Measurements from ENCODE around the gene KRTAP22-2. TPM values are rescaled to one million over a fixed set of nuclear protein-coding genes. Genes with fewer than 3 reads are reported as not detected.

KRTAP22-2 gene
- total RNA-seq, 4 donors from 2014 or later: not detected

GRCh38 chr21:30561264-30561895, 28.8 kb downstream of the KRTAP22-2 start, which contains the start of gene KRTAP19-7:
TSS of gene KRTAP19-7 (minus strand) at chr21:30561314. CDS start at chr21:30561289, 25 bp downstream.
- Histone ChIP-seq H3K9me3 (no peaks in the 10 kb centered on the region), H3K4me1 (no peaks in the 10 kb centered on the region), H3K36me3 (no peaks in the 10 kb centered on the region), H3K4me3 (no peak within 1 kb of the TSS), H3K27me3 (no peaks in the 10 kb centered on the region), H3K27ac (no peak within 1 kb of the TSS)
- in situ Hi-C loops (cut with MboI; ENCODE audit: low pct_ligation_motif_present in 1 of 4, low pct_unique_long_range_greater_than_20kb in 1 of 4, low sequenced_read_pairs in 3 of 4) (no loop called here), intact Hi-C loops (cut with DNase I; ENCODE audit: low total_unique reads) (no loop called here)
- DNase-seq: no peak
- TF ChIP-seq CTCF (IDR thresholded peaks at IDR 0.05): no peak
- TF ChIP-seq POLR2A (IDR thresholded peaks at IDR 0.05): no peak
- no peak for TF ChIP-seq EP300 (IDR thresholded peaks at IDR 0.05; ENCODE audit: low read depth)
- TF ChIP-seq POLR2AphosphoS5 (IDR thresholded peaks at IDR 0.05): no peak
- 76% methylated on average over 2 of the region's 2 CpGs; no CpG with 5 or more reads in 1 of the 2 donors for WGBS, 2 donors (ENCODE audit: low coverage in 1 of 2)

- DNase-seq: no peak
- WGBS, 2 donors (ENCODE audit: low coverage in 1 of 2): 73 to 86% methylated on average over 2 of the region's 2 CpGs
- H3K27me3 ChIP-seq: no peaks in the 10 kb centered on the region
- H3K27ac ChIP-seq: no peak overlapping the region
- H3K4me1 ChIP-seq: no peaks in the 10 kb centered on the region
- no peaks in the 10 kb centered on the region for H3K36me3 ChIP-seq
- H3K4me3 ChIP-seq: no peak overlapping the region
- TF ChIP-seq POLR2A (IDR thresholded peaks at IDR 0.05): no peak
- no peak for TF ChIP-seq POLR2AphosphoS5 (IDR thresholded peaks at IDR 0.05)
- no peak for TF ChIP-seq CTCF (IDR thresholded peaks at IDR 0.05)
- no peak for TF ChIP-seq EP300 (IDR thresholded peaks at IDR 0.05; ENCODE audit: low read depth)
- intact Hi-C loops (cut with DNase I; ENCODE audit: low total_unique reads): no loop called here
- in situ Hi-C loops (cut with MboI; ENCODE audit: low pct_ligation_motif_present in 1 of 4, low pct_unique_long_range_greater_than_20kb in 1 of 4, low sequenced_read_pairs in 3 of 4): no loop called here
- H3K9me3 ChIP-seq: peaks cover 0 to 5% of the 10 kb centered on the region in 2 donors
These were observed 35.1 kb downstream of the KRTAP22-2 start for GRCh38 chr21:30555095-30555494.

- intact Hi-C loops (cut with DNase I; ENCODE audit: low total_unique reads) (no loop called here), in situ Hi-C loops (cut with MboI; ENCODE audit: low pct_ligation_motif_present in 1 of 4, low pct_unique_long_range_greater_than_20kb in 1 of 4, low sequenced_read_pairs in 3 of 4) (no loop called here)
- DNase-seq: no peak
- 33% methylated on average over 1 of the region's 1 CpG; no CpG with 5 or more reads in 1 of the 2 donors for WGBS, 2 donors (ENCODE audit: low coverage in 1 of 2)
- Histone ChIP-seq H3K4me3 (no peak overlapping the region), H3K9me3 (peaks cover 0 to 5% of the 10 kb centered on the region in 2 donors), H3K27ac (no peak overlapping the region), H3K4me1 (no peaks in the 10 kb centered on the region), H3K36me3 (no peaks in the 10 kb centered on the region), H3K27me3 (no peaks in the 10 kb centered on the region)
- TF ChIP-seq CTCF (IDR thresholded peaks at IDR 0.05) (no peak), POLR2A (IDR thresholded peaks at IDR 0.05) (no peak), POLR2AphosphoS5 (IDR thresholded peaks at IDR 0.05) (no peak), EP300 (IDR thresholded peaks at IDR 0.05; ENCODE audit: low read depth) (no peak)
These were observed 37.4 kb downstream of the KRTAP22-2 start for GRCh38 chr21:30552782-30553181.

- Histone ChIP-seq H3K36me3 (no peaks in the 10 kb centered on the region), H3K9me3 (peaks cover 4 to 13% of the 10 kb centered on the region in 2 donors), H3K4me3 (no peak within 1 kb of the TSS), H3K27ac (no peak within 1 kb of the TSS), H3K4me1 (no peaks in the 10 kb centered on the region), H3K27me3 (no peaks in the 10 kb centered on the region)
- in situ Hi-C loops (cut with MboI; ENCODE audit: low pct_ligation_motif_present in 1 of 4, low pct_unique_long_range_greater_than_20kb in 1 of 4, low sequenced_read_pairs in 3 of 4): no loop called here
- TF ChIP-seq POLR2AphosphoS5 (IDR thresholded peaks at IDR 0.05): no peak
- TF ChIP-seq POLR2A (IDR thresholded peaks at IDR 0.05): no peak
- TF ChIP-seq CTCF (IDR thresholded peaks at IDR 0.05): no peak
- TF ChIP-seq EP300 (IDR thresholded peaks at IDR 0.05; ENCODE audit: low read depth): no peak
- 78 to 92% methylated on average over 1 of the region's 1 CpG for whole genome bisulfite sequencing, 2 donors (ENCODE audit: low coverage in 1 of 2)
- intact Hi-C loops (cut with DNase I; ENCODE audit: low total_unique reads): no loop called here
- no peak for DNase-seq
These were observed 48.4 kb downstream of the KRTAP22-2 start, which contains the start of gene KRTAP19-6 for GRCh38 chr21:30541764-30542163. TSS of gene KRTAP19-6 (minus strand) at chr21:30541864. CDS start at chr21:30541833, 31 bp downstream.

Small RNA genes within 50 kb of the gene (small RNA-seq; reads per million reads assigned to genes)
- 0 reads per million in 4 donors for gene KRTAP20-1
- 0 reads per million in 4 donors for gene KRTAP20-4
- 0 reads per million in 4 donors for gene KRTAP22-1
- gene KRTAP22-2: 0 reads per million in 4 donors

Other genes starting within 250 kb of the KRTAP22-2 start
- not detected for gene KRTAP23-1, start 241.8 kb downstream of the KRTAP22-2 start, total RNA-seq
- 1 to 10 TPM in 2 of 4 donors, not detected in 2; 1.7 to 2.7 TPM for gene KRTAP13-2, start 218.1 kb downstream of the KRTAP22-2 start, total RNA-seq
- gene KRTAP13-1, start 194.4 kb downstream of the KRTAP22-2 start, total RNA-seq: not detected
- gene KRTAP13-3, start 164.5 kb downstream of the KRTAP22-2 start, total RNA-seq: not detected
- gene KRTAP13-4, start 160.2 kb downstream of the KRTAP22-2 start, total RNA-seq: not detected
- gene KRTAP15-1, start 150.1 kb downstream of the KRTAP22-2 start, total RNA-seq: not detected
- not detected for gene KRTAP19-1, start 110.0 kb downstream of the KRTAP22-2 start, total RNA-seq
- gene KRTAP19-2, start 103.0 kb downstream of the KRTAP22-2 start, total RNA-seq: not detected
- not detected for gene KRTAP19-3, start 98.4 kb downstream of the KRTAP22-2 start, total RNA-seq
- not detected for gene KRTAP19-4, start 93.2 kb downstream of the KRTAP22-2 start, total RNA-seq
- not detected for gene KRTAP19-5, start 88.3 kb downstream of the KRTAP22-2 start, total RNA-seq
- not detected for gene KRTAP19-6, start 48.5 kb downstream of the KRTAP22-2 start, total RNA-seq
- gene KRTAP19-7, start 29.1 kb downstream of the KRTAP22-2 start, total RNA-seq: not detected
- not detected for gene KRTAP6-3, start 2.0 kb upstream of the KRTAP22-2 start, total RNA-seq
- not detected for gene KRTAP6-2, start 8.5 kb upstream of the KRTAP22-2 start, total RNA-seq
- gene KRTAP22-1, start 10.7 kb upstream of the KRTAP22-2 start, total RNA-seq: not detected
- not detected for gene KRTAP6-1, start 23.5 kb upstream of the KRTAP22-2 start, total RNA-seq
- not detected for gene KRTAP20-1, start 26.0 kb upstream of the KRTAP22-2 start, total RNA-seq
- gene KRTAP20-4, start 30.2 kb upstream of the KRTAP22-2 start, total RNA-seq: not detected
- not detected for gene KRTAP20-2, start 44.8 kb upstream of the KRTAP22-2 start, total RNA-seq
- not detected for gene KRTAP20-3, start 52.5 kb upstream of the KRTAP22-2 start, total RNA-seq
- gene KRTAP21-3, start 128.4 kb upstream of the KRTAP22-2 start, total RNA-seq: not detected
- gene KRTAP21-2, start 156.9 kb upstream of the KRTAP22-2 start, total RNA-seq: not detected
- gene KRTAP21-1, start 165.0 kb upstream of the KRTAP22-2 start, total RNA-seq: not detected
- gene KRTAP8-1, start 222.9 kb upstream of the KRTAP22-2 start, total RNA-seq: not detected
- not detected for gene KRTAP7-1, start 239.4 kb upstream of the KRTAP22-2 start, total RNA-seq